Epithelial cell of proximal tubule (primary cell): ENCODE measurements around the gene MBD3L5. TPM values are rescaled to one million over a fixed set of nuclear protein-coding genes. Genes with fewer than 3 reads are reported as not detected.

Experiments used
- DNase-seq: peaks from one replicate; pipeline ENCODE4 v3.0.0-alpha.2; 2011; ENCODE audit warnings: low read depth
- H3K4me3 ChIP-seq: 2 replicates; pipeline ENCODE4 v1.5.1; 2011; ENCODE audit warnings: low read depth, mild to moderate bottlenecking, low read length
- CTCF ChIP-seq: conservative IDR thresholded peaks from 2 replicates; pipeline ENCODE4 v1.5.1; 2012; ENCODE audit warnings: low read depth, mild to moderate bottlenecking, low read length
- total RNA-seq: library from RNA; depleted of rRNA; stranded (reverse); fragments of >200 nt; gene quantifications from 2 replicates; pipeline ENCODE4 v1.2.3, GENCODE V29; 2015

MBD3L5 gene
- total RNA-seq, 1 donor from 2014 or later: not detected

- TF ChIP-seq CTCF: no peak
- no peak for DNase-seq
- no peak overlapping the region for H3K4me3 ChIP-seq
Observed at GRCh38 chr19:6999933-7000332, 30.4 kb upstream of the MBD3L5 start.

GRCh38 chr19:7000333-7000732, 30.0 kb upstream of the MBD3L5 start:
- no peak for DNase-seq
- no peak overlapping the region for H3K4me3 ChIP-seq
- TF ChIP-seq CTCF: no peak

GRCh38 chr19:7000816-7001215, 29.6 kb upstream of the MBD3L5 start:
- DNase-seq: no peak
- no peak for TF ChIP-seq CTCF
- H3K4me3 ChIP-seq: no peak overlapping the region

GRCh38 chr19:7004313-7004931, 26.0 kb upstream of the MBD3L5 start:
- TF ChIP-seq CTCF: peak; percentile 67
- H3K4me3 ChIP-seq: no peak overlapping the region
- no peak for DNase-seq

GRCh38 chr19:7006135-7006704, 24.2 kb upstream of the MBD3L5 start:
- TF ChIP-seq CTCF: no peak
- H3K4me3 ChIP-seq: no peak overlapping the region

GRCh38 chr19:7007859-7008258, 22.5 kb upstream of the MBD3L5 start:
- TF ChIP-seq CTCF: no peak
- DNase-seq: no peak
- no peak overlapping the region for H3K4me3 ChIP-seq

More at GRCh38 chr19:7006135-7006704, 24.2 kb upstream of the MBD3L5 start:
- no peak for DNase-seq
